ENCODE results near the gene SEC16A.

Gene SEC16A

DNA sequence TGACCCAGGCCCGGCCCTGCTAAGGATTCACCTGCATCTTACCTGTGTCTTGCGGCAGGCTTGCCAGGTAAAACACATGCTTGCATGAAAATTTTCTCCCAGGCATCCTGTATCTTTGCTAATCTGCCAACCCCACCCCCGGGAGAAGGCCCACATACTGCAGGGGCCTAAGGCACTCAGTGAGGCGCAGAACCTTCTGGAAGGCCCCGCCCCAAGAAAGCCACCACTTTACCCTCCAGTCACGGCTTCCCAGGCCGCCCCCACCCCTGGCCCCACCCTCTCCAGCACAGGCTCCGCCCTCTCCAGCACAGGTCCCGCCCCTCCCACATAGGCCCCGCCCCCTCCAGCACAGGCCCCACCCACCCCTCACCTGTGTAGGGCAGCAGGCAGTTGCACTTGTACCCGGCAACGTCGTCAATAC is 29.8 kb upstream of the SEC16A start:
- Histone ChIP-seq H2AFZ (ENCODE audit: low read depth, low read length) (no peak overlapping the region), H3K27me3 (ENCODE audit: insufficient read depth, low read length) (no peaks in the 10 kb centered on the region), H3K36me3 (ENCODE audit: insufficient read depth, low read length) (peaks cover 90% of the 10 kb centered on the region), H3K9me3 (ENCODE audit: low read length) (no peaks in the 10 kb centered on the region), H3K4me1 (ENCODE audit: insufficient read depth, low read length) (peaks cover 6% of the 10 kb centered on the region), H3K4me3 (ENCODE audit: low read length) (no peak overlapping the region)

DNA sequence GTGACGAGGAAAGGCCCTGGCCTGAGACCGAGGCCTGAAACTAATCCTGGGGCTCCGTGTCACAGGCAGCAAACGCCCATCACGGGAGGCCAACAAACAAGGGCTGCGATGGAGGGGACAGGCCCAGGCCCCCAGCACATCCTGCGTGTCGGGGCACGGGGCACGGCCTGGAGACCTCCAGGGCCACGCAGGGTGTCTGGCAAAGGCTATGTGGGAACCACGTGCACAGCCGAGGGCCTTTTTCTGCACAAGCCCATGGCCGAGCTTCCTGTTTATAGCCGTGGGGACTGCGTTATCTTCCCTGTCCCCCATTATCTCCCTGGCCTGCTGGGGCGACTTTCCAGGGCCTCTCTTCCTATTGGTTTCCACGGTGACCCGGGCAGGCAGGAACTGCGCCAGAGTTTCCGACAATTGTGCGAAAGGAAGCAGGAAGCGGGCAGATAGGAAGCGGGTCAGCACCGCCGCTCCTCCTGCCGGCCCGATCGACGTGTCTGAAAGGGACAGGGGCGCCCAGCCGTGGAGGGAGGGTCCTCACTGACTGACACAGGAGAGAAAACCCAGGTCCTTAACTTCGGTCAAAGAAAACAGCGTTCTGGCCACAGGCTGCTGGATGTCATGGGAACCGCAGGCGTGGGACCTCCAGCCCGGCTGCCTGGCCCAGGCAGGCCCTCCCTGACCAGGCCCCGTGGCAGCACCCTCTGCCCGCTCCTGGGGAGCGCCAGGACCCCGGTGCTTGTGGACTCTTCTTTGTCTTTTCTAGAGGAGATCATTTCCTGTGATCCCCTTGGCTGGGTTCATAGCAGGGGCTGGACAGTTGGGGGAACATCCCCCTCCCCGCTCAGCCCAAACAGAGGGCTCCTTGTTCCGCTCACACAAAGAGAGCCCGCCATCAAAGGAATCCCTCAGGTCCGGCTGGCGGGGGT is 29.1 kb upstream of the SEC16A start:
- H2AFZ ChIP-seq (ENCODE audit: low read depth, low read length), result no peak overlapping the region
- H3K4me3 ChIP-seq (ENCODE audit: low read length), result no peak overlapping the region
- no peaks in the 10 kb centered on the region for H3K9me3 ChIP-seq (ENCODE audit: low read length)
- H3K27me3 ChIP-seq (ENCODE audit: insufficient read depth, low read length), result no peaks in the 10 kb centered on the region
- peaks cover 6% of the 10 kb centered on the region for H3K4me1 ChIP-seq (ENCODE audit: insufficient read depth, low read length)
- peaks cover 91% of the 10 kb centered on the region for H3K36me3 ChIP-seq (ENCODE audit: insufficient read depth, low read length)

DNA sequence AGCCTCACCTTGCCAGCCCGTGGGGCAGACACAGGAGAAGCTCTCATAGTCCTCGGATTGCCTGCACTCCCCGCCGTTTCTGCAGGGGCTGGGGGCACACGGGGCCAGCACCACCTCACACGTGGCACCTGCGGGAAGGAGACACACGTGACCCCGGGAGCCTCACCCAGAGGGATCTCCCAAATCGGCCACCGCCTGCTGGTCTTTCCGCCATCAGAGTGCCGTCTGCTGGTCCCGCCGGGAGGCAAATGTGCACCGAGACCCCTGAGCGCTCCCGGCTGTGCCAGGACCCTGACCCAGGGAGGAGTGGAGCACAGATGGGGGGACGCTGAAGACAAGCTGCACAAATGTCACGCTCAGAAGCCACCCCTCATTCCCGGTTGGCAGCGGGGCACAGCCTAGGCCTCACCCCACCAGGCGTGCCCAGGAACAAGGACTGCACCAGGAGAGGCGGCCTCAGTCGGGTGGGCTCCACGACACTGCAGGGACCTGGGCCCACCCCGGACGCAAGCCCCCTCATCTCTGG is 28.4 kb upstream of the SEC16A start:
- H2AFZ ChIP-seq (ENCODE audit: low read depth, low read length), result no peak overlapping the region
- H3K27me3 ChIP-seq (ENCODE audit: insufficient read depth, low read length), result no peaks in the 10 kb centered on the region
- H3K4me3 ChIP-seq (ENCODE audit: low read length), result no peak overlapping the region
- H3K36me3 ChIP-seq (ENCODE audit: insufficient read depth, low read length), result peaks cover 94% of the 10 kb centered on the region
- H3K4me1 ChIP-seq (ENCODE audit: insufficient read depth, low read length), result no peaks in the 10 kb centered on the region
- H3K9me3 ChIP-seq (ENCODE audit: low read length), result no peaks in the 10 kb centered on the region

DNA sequence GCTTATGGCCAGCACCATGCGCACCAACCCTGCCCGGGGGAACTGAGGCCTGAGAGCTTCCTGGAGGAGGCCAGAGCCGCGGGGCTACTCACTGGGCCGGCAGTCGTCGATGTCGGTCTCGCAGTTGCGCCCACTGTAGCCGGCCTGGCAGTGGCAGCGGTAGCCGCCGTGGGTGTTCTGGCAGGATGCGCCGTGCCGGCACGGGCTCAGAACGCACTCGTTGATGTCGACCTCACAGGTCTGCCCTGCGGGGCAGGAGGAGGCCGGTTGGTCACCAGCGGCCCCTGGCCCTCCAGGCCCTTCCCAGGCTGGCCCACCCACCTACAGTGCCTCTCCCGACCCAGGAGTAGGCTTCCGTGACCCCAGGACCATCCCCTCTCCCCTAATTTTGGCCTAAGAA is 27.7 kb upstream of the SEC16A start:
- no peak overlapping the region for H2AFZ ChIP-seq (ENCODE audit: low read depth, low read length)
- H3K9me3 ChIP-seq (ENCODE audit: low read length), result no peaks in the 10 kb centered on the region
- H3K27me3 ChIP-seq (ENCODE audit: insufficient read depth, low read length), result no peaks in the 10 kb centered on the region
- H3K4me3 ChIP-seq (ENCODE audit: low read length), result no peak overlapping the region
- H3K4me1 ChIP-seq (ENCODE audit: insufficient read depth, low read length), result no peaks in the 10 kb centered on the region
- H3K36me3 ChIP-seq (ENCODE audit: insufficient read depth, low read length), result peaks cover 93% of the 10 kb centered on the region

DNA sequence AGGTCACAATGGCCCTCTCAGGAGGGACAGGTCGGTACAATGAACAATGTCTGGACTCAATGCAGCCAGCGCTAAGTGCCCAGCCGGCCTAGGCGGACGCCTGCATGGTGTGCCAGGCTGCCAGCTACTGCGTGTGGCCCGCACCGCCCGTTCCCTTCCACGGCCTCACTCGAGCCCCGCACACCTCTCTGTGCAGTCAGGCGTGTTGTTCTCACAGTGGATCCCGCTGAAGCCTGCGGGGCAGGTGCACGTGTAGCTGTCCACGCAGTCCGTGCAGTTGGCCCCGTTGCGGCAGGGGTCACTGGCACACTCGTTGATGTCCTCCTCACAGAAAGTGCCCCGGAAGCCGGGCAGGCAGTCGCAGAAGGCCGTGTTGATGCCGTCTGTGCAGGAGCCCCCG is 26.7 kb upstream of the SEC16A start:
- Histone ChIP-seq H3K4me3 (ENCODE audit: low read length) (no peak overlapping the region), H3K27me3 (ENCODE audit: insufficient read depth, low read length) (no peaks in the 10 kb centered on the region), H3K9me3 (ENCODE audit: low read length) (no peaks in the 10 kb centered on the region), H2AFZ (ENCODE audit: low read depth, low read length) (no peak overlapping the region), H3K4me1 (ENCODE audit: insufficient read depth, low read length) (no peaks in the 10 kb centered on the region), H3K36me3 (ENCODE audit: insufficient read depth, low read length) (peaks cover 93% of the 10 kb centered on the region)

DNA sequence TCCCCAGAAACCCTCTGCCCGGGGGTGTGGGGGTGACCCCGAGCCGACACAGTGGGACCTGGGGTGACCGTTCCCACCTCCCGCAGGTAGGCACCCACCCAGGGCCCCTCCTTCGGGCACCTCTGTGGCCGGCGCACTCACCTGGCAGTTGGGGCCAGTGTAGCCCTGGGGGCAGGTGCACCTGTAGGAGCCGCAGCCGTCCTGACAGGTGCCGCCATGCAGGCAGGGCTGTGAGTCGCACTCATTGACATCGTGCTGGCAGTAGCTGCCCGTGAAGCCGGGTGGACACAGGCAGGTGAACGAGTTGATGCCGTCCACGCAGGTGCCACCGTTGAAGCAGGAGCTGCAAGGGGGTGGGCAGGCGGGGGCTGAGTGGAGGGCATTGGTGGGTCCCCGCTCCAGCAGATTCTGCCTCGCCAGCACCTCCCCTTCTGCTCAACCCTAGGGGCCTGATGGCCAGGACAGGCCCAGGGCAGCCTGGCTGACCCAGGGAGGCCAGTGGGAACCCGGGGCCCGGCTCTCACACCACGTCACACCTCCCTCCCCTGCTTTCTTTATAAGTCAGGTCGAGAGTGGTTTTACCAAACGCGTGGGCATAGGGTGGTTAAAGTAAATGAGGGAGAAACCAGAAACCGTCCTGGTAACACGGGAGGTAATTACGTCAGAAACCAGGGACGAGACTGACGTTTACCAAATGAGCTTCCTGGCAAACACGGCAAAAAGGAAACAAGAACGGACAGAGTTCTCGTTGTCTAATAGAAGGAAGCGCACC is 26.1 kb upstream of the SEC16A start:
- Histone ChIP-seq H3K4me1 (ENCODE audit: insufficient read depth, low read length) (no peaks in the 10 kb centered on the region), H3K27me3 (ENCODE audit: insufficient read depth, low read length) (no peaks in the 10 kb centered on the region), H3K4me3 (ENCODE audit: low read length) (no peak overlapping the region), H2AFZ (ENCODE audit: low read depth, low read length) (no peak overlapping the region), H3K36me3 (ENCODE audit: insufficient read depth, low read length) (peaks cover 93% of the 10 kb centered on the region), H3K9me3 (ENCODE audit: low read length) (no peaks in the 10 kb centered on the region)

DNA sequence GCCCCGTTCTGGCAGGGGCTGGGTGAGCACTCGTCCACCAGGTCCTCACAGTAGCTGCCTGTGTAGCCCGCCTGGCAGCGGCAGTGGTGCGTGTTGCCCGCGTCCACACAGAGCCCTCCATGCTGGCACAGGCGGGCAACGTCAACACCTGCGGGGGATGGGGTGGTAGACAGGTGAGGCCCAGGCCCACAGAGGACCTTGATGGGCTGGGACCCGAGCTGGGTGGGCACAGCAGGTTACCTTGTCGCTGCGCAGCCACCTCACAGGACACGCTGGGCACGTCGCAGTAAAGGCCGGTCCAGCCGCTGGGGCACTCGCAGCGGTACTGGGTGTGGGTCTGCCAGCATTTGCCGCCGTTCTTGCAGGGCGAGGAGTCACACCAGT is 25.1 kb upstream of the SEC16A start:
- Histone ChIP-seq H3K4me3 (ENCODE audit: low read length) (no peak overlapping the region), H3K27me3 (ENCODE audit: insufficient read depth, low read length) (no peaks in the 10 kb centered on the region), H3K4me1 (ENCODE audit: insufficient read depth, low read length) (no peaks in the 10 kb centered on the region), H3K36me3 (ENCODE audit: insufficient read depth, low read length) (peaks cover 95% of the 10 kb centered on the region), H3K9me3 (ENCODE audit: low read length) (no peaks in the 10 kb centered on the region), H2AFZ (ENCODE audit: low read depth, low read length) (no peak overlapping the region)

DNA sequence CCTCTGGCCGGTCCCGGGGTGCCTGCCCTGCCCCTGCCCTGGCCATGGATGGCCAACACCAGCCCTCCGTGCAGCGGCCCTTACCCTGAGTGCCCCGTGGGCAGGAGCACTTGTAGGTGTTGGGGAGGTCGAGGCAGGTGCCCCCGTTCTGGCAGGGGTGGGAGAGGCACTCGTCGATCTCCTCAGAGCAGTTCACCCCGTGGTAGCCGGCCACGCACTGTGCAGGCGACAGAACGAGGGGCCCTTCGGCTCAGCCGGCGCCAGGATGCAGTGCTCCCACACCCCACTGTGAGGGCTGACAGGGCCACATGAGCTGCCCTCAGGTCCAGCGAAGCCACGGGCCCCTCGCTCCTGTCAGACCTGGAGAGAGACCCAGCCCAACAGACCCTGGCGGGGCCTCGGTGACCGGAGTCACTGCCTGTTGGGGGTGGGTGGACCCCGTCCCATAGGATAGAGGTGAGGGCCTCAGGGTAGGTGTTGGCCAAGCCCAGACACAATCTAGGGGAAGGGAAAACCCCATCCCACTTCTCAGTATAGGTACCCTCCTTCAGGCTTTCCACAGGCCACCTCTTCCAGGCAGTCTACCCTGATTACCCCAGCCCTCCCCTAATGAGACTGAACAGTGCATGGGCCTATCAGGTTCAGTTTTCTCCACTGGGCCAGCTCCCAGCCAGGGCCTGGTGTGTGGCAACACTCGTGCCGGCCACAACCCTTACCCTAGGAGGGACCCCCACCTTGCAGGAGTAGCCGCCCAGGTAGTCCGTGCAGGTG is 24.6 kb upstream of the SEC16A start:
- Histone ChIP-seq H3K27me3 (ENCODE audit: insufficient read depth, low read length) (no peaks in the 10 kb centered on the region), H3K4me1 (ENCODE audit: insufficient read depth, low read length) (no peaks in the 10 kb centered on the region), H2AFZ (ENCODE audit: low read depth, low read length) (no peak overlapping the region), H3K9me3 (ENCODE audit: low read length) (no peaks in the 10 kb centered on the region), H3K36me3 (ENCODE audit: insufficient read depth, low read length) (peaks cover 97% of the 10 kb centered on the region), H3K4me3 (ENCODE audit: low read length) (no peak overlapping the region)

DNA sequence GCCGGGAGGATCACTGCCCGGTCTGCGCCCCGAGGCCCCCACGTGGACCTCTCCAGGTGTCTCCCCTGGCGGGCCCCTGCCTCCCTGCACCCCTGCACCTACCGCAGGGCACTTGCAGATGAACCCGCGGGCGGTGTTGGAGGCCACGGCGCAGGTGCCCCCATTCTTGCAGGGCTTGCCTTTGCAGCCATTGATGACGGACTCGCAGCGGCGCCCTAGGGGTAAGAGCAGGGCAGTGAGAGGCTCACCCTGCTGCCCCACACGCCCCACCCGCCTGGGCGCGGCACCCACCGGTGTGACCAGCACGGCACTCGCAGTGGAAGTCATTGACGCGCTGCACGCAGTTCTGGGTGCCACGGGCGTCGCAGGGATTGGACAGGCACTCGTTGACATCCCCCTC is 23.6 kb upstream of the SEC16A start:
- H3K27me3 ChIP-seq (ENCODE audit: insufficient read depth, low read length), result no peaks in the 10 kb centered on the region
- no peaks in the 10 kb centered on the region for H3K9me3 ChIP-seq (ENCODE audit: low read length)
- H3K36me3 ChIP-seq (ENCODE audit: insufficient read depth, low read length), result peaks cover 91% of the 10 kb centered on the region
- no peak overlapping the region for H3K4me3 ChIP-seq (ENCODE audit: low read length)
- no peak overlapping the region for H2AFZ ChIP-seq (ENCODE audit: low read depth, low read length)
- no peaks in the 10 kb centered on the region for H3K4me1 ChIP-seq (ENCODE audit: insufficient read depth, low read length)

DNA sequence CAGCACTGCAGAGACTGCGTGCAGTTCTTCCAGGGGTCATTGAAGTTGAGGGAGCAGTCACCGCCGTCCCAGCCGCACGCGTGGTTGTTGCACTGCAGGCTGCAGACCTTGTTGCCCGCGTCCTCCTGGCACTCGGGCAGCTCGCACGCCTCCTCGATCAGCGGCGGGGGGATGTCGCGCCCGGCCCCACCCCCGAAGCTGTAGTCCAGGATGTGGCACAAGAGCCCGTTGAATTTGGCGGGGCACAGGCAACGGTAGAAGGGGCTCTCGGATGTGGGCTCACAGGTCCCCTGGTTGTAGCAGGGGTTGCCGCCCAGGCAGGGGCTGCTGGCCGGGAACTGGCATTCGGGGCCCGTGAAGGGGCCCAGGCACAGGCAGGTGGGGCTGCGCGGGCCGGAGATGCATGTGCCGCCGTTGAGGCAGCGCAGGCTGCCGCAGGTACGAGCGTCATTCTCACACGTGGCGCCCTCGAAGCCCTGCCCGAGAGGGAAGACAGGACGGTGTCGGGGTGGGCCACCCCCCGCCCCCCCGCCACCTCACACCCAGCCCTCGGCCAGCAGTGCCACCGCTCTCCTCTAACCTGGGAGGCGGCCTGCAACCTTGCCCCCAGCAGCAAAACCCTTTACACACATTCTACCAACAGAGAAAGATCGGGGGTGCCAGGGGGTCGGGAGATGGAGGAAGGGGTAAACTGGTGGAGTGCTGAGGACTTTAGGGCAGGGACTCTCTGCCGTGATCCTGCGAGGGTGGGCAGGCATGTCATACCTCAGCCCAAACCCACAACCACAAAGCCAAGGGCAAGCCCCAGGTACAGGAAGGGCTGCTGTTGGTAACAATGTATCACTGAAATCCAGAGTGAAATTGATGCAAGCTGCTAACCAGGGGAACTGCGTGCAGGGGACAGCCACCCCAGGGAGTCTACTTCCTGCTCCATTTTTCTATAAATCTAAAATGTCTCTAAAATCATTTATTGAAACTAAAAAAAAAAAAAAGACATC is 22.9 kb upstream of the SEC16A start:
- Histone ChIP-seq H3K9me3 (ENCODE audit: low read length) (no peaks in the 10 kb centered on the region), H3K4me1 (ENCODE audit: insufficient read depth, low read length) (no peaks in the 10 kb centered on the region), H2AFZ (ENCODE audit: low read depth, low read length) (no peak overlapping the region), H3K36me3 (ENCODE audit: insufficient read depth, low read length) (peaks cover 90% of the 10 kb centered on the region), H3K4me3 (ENCODE audit: low read length) (no peak overlapping the region), H3K27me3 (ENCODE audit: insufficient read depth, low read length) (no peaks in the 10 kb centered on the region)

DNA sequence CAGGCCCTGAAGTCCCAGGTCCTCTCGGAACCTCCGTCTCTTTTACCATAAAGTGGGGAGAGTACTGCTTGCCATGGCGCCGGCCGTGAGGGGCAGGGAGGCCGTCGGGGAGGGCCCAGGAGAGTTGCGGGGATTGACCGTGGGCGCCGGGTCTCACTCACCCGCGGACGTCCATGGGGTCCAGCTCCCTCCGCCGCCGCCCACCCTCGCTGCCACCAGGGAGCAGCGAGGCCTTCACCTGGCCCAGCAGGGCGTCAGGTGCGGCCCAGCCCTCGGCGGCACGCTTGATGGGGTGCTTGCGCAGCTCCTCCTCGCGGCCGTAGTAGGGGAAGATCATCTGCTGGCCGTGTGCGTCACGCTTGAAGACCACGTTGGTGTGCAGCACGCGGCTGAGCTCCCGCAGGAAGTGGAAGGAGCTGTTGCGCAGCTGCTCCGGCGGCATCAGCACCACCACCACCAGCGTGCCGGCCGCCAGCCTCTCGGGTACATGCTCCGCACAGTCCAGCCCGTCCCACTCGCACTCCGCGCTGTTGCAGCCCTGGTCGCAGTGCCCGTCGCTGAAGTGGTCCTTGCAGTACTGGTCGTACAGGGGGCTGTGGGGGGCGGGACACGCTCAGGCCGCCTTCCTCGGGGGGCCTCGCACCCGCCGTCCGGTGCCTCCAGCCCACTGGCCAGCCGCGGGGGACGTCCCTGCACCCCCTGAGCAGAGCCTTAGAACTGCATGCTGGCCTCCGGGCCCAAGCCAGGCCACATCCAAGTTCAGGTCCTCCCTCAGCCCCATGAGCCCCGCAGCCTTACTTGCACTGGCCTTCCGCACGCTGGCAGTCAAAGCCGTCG is 21.9 kb upstream of the SEC16A start:
- no peaks in the 10 kb centered on the region for H3K4me1 ChIP-seq (ENCODE audit: insufficient read depth, low read length)
- H3K4me3 ChIP-seq (ENCODE audit: low read length), result no peak overlapping the region
- peaks cover 90% of the 10 kb centered on the region for H3K36me3 ChIP-seq (ENCODE audit: insufficient read depth, low read length)
- no peak overlapping the region for H2AFZ ChIP-seq (ENCODE audit: low read depth, low read length)
- no peaks in the 10 kb centered on the region for H3K27me3 ChIP-seq (ENCODE audit: insufficient read depth, low read length)
- H3K9me3 ChIP-seq (ENCODE audit: low read length), result no peaks in the 10 kb centered on the region
